CD4-positive, alpha-beta T cell treated with Interleukin-21 for 1 hour (primary cell): Measurements from ENCODE around the gene RIN3.

Experiments
- DNase-seq: peaks from one replicate; pipeline ENCODE4 v3.0.0-alpha.2; 2020

The RIN3 gene

DNA sequence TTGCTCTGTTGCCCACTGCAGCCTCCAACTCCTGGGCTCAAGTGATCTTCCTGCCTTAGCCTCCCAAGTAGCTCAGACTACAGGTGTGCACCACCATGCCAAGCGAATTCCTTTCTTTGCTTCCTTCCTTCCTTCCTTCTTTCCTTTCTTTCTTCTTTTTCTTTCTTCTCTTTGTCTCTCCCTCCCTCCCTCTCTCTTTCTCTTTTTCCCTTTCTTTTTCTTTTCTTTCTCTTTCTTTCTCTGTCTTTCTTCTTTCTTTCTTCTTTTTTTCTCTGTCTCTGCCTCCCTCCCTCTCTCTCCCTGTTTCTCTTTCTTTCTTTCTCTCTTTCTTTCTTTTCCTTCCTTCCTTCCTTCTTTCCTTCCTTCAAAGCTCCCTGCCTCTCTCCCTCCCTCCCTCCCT, 182.0 kb downstream of the RIN3 start:
- no peak for DNase-seq

DNA sequence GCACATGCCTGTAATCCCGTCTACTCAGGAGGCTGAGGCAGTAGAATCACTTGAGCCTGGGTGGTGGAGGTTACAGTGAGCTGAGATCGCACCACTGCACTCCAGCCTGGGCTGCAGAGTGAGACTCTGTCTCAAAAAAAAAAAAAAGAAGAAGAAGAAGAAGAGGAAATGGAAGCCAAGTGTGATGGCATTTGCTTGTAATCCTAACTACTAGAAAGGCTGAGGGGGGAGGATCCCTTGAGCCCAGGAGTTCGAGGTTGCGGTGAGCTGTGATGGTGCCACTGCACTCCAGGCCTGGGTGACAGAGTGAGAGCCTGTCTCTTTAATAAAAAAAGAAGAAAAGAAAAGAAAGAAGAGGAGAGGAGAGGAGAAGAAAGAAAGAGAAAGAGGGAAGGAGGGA, 182.8 kb downstream of the RIN3 start:
- DNase-seq = no peak

DNA sequence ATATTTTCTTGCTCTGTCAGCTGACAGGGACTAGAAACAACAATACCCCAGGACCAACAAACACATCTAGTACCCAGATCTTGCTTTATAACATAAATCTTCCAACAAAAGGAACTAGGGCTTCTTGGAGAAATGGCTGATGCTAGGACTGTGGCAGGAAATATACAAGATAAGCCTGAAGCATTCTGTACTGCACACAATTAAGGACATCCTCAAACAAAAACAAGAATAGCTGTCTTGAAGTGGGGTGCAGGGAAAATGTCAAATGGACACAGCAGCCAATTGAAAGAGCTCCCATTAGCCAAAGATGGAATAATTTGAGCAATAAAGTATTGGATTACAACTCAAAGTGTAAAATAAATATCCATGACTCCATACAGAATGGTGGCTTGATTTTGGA, 184.8 kb downstream of the RIN3 start:
- no peak for DNase-seq

DNA sequence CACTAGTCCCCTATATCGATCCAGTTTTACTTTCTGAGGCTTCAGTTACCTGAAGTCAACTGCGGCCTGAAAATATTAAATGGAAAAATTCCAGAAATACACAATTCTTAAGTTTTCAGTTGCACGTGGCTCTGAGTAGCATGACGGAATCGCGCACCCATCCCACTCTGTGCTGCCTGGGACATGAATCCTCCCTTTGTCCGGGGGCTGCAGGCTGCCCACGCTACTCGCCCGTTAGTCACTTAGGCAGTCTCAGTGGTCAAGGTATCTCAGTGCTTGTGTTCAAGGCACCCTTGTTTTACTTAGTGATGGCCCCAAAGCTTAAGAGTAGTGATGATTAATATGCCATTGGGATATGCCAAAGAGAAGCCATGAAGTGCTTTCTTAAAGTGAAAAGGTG, 188.2 kb downstream of the RIN3 start:
- DNase-seq = no peak

DNA sequence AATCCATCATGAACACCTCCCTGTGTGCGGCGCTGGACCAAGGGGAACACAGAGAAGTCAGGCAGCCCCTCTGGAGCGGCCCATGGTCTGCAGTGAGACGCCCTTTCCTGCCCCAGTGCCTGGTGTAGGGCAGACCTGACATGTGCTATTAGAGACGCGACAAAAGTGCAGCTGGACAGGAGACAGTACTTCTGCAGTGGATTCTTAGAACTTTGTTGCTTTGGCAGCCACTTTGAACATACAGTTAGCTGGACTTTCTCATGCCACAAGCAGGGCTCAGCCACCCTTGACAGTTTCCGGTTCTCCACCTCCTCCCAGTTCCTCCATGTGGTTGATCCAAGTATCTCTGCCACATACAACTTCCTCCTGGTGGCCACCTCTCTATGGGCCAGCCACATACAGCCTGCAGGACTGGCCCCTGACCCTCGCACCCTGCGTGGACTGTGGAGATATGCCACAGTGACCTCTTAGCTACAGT, 188.9 kb downstream of the RIN3 start:
- DNase-seq = no peak

DNA sequence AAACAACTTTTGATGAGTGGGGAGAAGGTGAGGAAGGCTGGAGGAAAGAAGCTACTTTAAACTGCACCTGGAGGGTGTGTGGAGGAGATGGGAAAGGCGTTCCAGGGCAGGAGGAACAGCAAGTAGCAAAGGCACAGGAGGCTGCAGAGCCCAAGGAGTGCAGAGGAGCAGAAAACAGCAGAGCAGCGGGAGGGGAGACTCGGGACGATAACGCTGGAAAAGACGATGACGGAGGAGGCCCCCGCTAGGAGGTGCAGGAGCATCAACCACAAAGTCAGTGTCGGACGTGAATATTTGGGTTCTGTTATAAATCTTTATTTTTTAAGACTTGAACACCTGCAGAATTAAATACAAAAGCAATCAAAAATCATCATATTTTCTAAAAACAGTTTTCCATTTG, 189.9 kb downstream of the RIN3 start:
- DNase-seq = no peak

DNA sequence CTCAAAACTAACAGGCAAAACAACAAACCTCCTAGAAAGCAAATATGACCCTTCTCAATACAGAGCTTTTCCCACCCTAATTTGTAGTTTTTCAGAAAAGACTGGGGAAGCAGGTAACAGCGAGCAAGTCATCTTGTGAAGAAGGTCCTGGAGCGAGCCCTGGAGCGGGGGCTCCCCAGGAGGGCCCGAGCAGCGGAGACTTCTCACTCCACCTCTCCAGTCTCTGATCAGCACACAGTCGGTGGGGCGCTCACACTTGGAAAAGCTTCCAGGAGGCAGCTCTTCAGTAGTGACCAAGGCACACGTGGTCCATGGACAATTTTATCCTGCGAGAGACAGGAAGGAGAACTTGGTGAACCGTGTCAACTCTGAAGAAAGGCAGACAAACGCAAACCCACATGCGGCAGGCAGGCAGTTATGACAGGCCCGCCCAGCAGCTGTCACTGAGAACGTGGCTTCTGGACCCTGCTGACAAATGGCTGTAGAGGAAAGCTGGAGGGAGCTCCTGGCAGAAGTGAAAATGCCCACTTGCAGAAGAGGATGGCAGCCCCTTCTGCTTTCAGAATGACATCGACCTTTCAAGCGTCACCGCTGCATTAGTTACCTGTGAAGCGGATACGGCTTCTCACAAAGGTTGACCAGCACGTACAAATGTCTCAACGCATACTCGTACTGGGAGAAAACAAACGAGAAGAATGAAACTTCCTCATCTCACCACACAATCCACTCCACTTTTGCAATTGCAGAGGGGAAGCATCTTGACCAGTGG, 190.6 kb downstream of the RIN3 start:
- DNase-seq = no peak

DNA sequence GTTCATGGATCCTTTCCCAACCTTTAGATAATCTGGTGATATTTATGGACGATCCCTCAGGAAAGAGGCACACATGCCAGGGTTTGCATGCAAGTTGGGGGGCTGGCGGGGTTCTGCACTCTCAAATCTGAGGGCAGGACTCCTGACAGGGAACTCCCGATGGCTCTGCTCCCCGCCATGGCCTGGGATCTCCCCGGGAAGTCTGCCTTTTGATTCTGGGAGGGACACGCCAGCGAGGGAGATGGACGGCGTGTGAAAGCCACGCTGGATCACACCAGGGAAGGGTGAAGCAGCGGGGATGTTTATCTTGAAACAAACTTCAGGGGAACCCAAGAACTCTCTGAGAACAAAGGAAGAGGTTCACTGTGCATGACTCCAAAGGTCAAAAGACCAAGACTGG, 191.2 kb downstream of the RIN3 start:
- no peak for DNase-seq

DNA sequence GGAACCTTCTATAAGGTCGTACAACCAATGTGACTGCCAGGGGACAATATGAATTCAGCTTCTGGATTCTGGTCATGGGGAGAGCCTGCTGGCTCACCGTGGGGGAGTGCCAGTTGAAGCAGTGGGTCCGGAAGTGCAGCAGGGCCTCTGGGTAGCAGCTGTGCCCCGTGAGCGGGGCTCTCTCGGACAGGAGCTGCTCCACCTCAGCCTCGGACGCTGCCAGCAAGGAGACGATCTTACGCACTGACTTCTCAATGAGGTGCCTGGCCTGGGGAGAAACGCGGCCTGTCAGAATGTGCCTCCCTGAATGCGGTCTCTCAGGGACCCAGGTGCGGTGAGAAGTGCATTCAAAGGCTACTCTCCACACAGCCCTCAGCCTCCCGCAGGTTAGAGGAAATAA, 192.8 kb downstream of the RIN3 start:
- DNase-seq = no peak

DNA sequence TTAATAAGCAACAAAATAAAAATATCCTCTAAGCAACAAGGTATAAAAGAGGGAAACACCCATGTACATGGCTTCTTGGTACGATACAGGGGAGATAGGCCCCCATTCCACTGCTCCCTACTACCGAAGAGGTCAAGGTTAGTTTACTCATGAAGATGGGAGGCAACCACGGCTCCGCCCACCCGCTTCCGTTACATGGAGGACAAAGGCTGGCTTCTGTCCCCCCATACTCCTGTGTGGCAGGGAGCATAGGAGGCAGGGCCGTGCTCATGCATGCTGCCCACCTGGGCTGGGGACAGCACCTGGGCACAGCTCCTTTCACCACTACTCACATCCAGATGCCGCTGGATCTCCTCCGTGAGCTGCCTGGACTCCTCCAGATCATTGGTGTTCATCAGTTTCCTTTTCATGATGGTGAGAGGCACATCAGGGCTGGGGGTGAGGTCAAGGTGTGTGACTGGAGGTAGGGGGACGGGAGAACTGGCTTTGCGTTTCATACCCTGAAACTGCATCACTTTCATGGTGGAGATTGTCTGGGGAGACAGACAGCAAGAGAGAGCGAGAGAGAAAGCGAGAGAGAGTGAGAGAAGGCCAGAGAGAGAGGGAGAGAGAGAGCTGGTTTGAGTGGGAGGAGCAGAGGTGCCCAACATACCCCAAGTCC, 195.9 kb downstream of the RIN3 start:
- no peak for DNase-seq

DNA sequence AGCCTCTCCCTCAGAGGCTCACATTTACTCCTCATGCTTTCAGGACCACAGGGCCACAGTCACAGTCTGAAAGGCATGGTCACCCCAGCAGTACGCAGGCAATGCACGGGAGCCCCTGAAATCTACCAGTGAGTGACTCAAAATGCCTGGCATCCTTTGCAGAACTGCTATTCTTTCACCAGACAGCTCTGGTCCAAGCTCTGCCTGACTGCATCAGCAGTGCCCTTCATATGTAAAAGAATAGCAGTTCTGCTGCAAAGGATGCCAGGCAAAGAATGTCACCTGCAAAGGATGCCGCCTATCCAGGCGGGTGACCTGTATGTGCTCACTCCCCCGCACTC, 196.4 kb downstream of the RIN3 start:
- no peak for DNase-seq

DNA sequence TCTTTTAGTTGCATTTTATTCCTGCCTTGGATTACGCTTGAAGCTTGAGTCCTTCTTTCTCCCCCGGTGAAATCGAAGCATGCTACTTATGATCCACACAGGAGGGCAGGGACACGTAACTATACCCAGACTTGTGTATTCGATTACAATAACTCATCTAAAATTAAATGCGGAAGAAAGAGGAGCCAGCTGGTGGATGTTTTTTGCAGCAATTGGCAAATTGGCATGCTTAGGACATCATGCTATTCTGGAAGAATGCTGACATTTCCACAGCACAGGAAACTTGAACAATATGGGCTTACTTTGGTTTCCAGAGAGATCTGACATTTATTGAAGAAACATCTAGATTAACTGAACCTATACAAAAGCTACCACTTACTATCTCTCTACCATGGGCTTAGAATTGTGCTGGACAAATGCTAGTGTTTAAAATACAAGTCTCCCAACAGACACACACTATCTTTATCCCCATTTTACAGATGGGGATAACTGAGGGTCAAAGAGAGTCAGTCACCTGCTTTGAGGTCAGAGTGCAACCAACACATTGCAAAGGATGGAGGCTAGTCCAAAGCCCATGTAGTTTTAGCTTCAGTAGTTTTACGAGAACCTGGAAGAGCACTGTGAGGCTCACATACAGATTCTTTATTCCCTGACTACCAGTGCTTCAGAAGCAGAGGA, 198.5 kb downstream of the RIN3 start:
- no peak for DNase-seq

DNA sequence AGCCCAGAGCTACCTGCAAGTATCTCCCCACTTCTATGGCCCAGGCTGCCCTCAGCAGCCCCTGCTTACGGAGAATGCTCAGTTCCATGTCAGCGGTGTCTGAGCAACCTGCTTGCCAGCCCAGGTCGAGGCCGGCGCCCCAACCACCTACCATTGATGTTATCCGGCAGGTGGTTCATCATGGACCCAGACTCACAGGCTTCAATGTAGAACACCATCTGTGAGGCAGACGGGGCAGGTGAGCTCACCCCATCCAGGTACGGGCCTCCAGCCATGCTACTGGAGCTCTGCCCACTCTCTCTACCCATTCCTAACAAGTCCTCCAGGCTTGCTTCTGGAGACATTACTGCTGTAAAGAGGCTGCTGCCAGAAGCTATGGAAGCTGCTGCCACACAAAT, 199.1 kb downstream of the RIN3 start:
- no peak for DNase-seq

DNA sequence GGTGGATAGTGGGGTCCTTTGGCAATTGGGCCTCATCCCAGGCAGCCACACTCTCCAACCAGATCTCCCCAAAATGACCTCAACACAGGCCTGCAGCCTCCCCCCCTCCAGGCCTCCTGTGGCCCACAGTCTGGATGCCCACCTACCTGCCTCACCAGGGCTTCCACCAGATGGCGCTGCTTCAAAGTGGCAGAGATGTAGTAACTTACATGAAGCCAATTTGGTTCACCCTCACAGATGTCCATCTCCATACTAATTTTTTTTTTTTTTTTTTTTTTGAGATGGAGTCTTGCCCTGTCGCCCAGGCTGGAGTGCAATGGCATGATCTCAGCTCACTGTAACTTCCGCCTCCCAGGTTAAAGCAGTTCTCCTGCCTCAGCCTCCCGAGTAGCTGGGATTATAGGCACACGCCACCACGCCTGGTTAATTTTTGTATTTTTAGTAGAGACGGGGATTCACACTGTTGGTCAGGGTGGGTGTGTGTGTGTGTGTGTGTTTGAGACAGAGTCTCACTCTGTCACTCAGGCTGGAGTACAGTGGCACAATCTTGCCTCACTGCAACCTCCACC, 201.2 kb downstream of the RIN3 start:
- DNase-seq = peak; percentile 77

DNA sequence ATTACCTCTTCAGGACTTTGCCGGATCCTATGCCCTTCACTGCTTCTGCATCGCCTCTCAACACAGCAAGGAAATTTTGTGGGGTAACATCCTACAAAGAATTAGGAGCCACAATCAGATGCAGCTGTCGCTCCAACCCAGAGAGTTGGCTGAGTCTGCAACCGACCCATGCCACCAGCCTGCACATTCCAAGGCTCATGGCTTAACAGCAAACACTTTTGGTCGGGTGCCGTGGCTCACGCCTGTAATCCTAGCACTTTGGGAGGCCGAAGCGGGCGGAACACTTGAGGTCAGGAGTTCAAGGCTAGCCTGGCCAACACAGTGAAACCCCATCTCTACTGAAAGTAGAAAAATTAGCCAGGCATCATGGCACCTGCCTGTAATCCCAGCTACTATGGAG, 202.6 kb downstream of the RIN3 start:
- DNase-seq = no peak

DNA sequence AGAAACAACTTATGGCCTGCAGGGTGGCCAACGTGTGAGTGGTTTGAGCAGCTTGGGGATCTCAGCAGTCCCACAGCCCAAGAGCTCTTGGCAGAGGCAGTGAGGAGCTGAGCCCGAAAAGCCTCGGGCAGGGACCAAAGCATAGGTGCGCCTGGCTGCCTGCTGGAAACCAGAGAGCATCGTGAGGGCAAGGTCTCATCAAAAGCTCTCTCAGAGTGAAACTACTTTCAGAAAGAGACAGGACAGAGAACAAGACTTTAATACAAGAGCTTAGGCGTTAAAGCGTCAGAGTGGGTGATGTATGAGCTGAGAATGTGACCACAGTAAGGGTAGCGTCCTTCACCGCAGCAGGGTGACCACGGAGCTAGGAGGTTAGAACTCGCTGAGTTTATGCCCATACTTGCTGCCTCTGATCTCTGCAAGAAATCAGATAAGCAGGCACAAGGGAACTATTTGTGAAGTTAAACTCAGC, 204.0 kb downstream of the RIN3 start:
- no peak for DNase-seq

DNA sequence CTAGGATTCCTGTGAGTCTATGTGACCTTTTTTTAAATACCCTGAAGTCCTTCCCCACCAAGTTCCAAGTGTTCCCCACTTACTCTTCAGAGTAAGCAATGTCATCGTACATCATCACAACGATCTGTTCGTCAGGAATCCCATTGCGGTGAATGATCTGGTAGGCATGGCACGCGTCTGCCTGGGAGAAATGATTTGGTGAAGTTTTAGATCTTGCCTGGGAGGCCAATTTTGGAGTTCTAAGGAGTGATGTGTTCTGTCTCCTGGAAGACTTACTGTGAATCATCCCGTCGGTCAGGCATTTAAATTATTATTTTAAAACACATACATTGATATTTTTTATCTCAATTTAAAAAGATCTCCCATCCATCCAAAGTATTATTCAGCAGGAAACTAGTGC, 205.1 kb downstream of the RIN3 start:
- DNase-seq = no peak

DNA sequence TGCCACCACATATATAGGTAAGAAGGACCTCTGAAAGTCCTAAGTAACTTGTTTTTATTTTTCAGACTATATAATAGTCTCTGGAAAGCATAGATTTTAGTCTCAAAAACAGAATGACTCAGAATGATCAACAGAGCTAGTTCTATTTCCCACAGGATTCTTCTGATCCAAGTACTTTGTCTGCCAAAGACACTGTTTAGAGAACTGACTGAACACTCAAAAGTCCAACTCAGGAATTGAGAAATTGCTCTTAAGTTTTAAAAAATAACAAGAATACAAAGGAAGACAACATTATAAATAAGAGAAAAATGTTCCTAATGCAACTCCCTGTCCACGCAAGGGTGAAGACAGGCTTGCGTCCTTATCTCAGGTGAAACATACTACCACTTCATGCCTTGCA, 205.8 kb downstream of the RIN3 start:
- DNase-seq = no peak

DNA sequence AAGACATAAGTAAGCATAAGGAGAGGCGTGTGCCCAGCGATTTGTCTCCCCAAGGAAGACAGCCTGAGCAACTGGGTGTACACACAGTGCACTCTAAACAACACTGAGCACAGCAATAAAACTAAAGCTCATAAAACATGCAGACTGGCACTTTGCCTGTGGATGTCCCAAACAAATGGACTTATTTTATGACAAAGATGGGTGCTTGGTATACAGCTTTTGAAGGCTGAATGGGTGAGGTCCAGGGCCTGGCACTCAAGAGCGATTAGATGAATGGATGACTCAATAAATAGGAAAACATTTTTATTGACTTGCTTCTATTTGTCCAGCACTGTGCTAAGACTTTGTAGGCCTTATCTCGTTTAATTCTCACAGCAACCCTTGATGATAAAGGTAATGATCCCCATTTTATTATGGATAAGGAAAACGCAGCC, 206.3 kb downstream of the RIN3 start:
- no peak for DNase-seq

DNA sequence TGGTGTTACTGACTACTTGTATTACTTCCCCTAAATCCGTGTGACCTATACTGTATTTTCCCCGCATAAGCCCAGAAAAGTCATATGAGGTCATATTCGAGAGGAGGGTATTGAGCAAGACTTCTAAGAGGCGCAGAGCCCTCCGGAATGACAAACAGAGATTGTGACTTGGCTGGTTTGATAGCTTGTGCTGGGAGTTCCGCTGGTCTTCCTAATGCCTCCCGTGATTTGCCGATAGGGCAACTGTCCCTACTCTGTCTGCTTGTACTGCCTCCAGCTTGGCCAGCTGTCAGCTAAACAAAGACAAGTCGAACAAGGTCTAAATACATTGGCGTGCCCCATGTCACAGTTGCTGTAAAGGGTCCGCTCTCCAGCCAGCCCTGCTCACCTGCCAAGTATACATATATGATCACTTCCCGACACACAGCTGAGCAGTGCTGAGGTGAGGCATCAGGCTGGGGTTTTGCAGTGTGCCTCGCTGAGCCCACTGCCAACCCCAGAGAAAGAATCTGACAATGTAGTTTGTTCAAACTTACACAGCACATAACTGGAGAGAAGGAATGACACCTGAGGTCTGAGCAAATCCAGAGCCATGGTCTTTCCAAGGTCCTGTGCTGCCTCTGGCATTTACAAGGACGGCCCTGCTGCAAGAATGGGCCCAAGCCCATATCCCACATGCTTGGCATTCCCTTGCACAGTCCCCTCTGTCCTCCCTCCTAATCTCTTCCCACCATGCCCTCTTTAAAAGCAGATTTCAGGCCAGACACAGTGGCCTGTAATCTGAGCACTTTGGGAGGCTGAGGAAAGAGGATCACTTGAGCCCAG, 211.1 kb downstream of the RIN3 start:
- no peak for DNase-seq

DNA sequence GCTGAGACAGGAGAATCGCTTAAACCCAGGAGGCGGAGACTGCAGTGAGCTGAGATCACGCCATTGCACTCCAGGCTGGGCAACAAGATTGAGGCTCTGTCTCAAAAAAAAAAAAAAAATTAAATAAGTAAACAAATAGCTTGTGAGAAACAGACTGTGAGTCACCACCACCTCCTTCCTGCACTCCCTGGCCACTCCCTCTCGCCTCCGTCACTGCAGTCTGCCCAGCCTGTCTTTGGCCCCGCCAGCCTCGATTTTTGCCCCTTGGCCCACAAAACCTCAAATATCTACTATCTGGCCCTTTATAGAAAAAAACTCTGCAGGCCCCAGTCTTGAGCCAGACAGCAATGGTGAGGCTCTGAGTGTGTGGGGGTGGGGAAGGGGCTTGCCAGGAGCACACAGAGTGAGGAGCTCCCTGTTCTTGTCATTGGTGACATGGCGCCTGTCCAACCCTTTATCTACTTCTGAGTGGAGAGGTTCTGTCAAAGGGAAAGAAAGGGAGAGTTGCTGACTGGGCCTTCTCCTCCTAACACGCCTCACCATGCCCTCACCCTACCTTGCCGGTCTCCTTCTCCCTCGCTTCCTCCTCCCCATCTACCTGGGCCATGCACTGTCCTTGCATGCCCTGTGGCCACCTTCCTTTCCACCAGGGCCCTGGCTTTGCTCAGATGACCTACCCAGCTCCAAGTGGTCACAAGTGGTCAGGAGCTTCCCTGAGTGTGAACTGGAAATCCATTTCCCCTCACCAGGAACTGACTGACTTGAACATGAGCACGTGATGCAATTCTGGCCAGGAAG, 212.8 kb downstream of the RIN3 start:
- DNase-seq = peak; percentile 43

DNA sequence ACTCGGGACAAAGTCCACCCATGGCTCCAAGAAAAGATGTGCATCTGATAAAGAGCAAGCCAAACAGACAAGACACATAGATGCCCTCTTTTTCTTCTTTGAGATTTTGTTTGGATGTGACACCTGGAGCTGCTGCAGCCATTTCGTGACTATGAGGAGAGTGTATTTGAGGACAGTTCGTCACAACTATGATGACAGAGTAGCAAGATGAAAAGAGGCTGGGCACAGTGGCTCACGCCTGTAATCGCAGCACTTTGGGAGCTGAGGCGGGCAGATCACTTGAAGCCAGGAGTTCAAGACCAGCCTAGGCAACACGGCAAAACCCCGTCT, 213.3 kb downstream of the RIN3 start:
- DNase-seq = no peak
